NCI-H69 (cell line): ENCODE data around the gene PGBD5.
A peak's percentile ranks its signal among the peaks of the same experiment; 100 is the strongest.
"Not testable (repeated sequence)": the region's sequence is repeated elsewhere in the genome, so short reads cannot be mapped to it uniquely, and the experiment has no call there.

Source experiments
- DNase-seq: peaks from one replicate; lab custom pipeline; 2025; lab: John Stamatoyannopoulos, UW

The PGBD5 gene

DNA sequence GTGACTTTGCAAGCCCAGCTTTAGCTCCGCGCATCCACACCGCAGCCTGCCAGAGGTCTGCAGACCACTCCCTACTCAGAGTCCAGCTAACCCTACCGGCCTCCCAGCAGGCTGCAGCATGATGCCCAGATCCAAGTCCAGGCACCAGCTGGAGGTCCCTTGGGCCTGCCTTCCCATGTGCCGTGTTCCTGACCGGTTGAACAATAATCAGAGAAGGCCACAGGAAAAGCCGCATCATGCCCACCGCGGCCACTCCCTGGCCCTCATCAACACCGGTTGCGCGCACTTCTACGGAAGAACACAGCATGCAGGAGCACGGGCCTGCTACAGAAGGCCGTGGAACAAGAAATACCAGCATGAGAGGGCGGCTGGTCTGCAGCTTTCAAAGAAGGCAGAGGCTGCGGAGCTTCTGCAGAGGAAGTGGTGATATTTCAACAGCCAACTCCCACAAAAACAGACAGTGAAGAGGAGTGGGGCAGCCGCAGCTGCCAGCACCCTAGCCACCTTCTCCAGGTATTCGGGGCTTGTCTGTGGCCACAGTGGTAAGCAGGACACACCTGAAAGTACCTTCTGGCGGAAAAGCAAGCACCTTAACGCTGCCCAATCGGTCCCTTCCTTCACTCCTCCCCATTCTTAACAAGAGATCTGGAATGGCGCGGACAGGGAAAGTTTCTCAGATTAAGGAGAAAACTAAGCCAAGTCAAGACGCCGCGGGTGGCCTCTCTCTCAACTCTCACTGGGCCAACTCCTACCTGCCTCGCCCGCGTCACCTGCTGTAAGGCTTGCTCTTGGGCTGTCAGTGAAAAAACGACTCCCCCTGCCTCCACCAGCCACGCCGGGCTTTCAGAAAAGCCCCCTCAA lies 1.5 kb downstream of the PGBD5 start:
- DNase-seq: peak; percentile 70

DNA sequence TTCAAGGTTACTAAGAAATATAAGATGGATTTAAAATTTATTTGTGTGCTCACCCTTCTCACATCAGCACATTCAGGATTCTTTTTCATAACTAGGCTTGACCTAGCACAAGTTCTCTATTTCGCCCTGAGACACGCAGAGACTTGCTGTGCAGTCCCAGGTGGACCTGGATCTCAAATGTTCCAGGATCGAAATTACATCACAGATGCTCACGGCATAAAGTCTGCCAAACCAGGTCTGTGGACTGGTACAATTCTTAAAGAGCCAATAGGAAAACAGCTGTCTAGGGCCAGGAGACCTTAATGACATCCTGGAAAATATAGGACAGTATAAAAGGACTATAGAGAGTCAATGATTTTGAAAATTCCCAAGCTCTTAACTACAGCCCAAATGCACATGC lies 2.2 kb downstream of the PGBD5 start:
- peak; percentile 61 for DNase-seq

GRCh38 chr1:230423261-230423660 lies 2.9 kb downstream of the PGBD5 start:
- peak; percentile 35 for DNase-seq

DNA sequence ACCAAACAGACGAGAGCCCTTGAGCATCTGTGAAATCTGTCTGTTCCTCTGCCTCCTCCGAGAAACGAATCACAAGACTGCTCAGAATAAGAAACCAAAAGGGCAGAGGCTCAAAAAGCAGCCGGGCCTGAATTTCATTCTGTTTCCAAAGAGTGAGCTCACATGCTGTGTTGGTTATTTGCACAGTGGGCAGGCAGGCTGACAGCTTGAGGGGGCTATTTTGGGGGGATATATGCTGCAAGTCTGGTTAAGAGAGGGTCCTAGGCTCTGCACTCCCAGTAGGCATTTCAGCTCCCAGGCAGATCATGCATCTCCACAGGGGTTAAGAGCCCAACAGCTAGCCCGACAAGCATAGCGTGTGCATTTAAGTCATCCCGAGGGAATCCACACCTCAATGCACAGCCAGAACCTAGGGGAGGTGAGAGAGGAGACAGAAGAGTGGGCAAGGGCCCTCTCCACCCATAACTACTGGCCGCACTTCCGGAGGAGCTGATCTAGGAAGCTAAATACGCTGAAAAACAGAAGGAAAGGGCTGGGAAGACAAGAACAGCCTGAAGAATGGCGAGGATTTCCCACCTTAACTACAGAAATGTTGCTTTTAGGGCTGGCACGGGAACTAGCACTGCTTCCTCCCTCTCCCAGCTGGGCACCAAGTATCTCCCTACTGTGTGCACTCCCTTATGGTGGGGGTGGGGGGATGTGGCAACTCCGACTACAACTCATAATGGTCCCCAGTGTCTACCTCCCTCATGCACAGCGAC lies 3.7 kb downstream of the PGBD5 start:
- peak; percentile 76 for DNase-seq

DNA sequence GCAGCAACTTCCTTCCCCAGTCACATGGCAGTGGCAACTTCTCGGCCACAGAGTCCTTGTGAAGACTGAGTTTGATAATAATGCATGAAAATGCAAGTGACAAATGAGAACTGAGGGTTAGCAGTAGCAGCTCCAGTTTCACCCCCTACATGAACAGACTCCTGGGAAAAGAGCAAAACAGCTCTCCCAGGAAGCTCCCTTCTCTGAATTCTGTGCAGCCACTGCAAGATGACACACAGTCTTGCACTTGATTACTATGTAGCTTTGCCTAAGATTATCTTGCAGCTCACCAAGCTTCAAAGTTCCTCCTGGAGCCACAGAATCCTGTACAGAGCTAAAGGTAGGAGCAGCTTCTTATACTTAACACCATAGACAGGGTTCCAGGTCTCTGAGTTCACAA lies 4.7 kb downstream of the PGBD5 start:
- no peak for DNase-seq

DNA sequence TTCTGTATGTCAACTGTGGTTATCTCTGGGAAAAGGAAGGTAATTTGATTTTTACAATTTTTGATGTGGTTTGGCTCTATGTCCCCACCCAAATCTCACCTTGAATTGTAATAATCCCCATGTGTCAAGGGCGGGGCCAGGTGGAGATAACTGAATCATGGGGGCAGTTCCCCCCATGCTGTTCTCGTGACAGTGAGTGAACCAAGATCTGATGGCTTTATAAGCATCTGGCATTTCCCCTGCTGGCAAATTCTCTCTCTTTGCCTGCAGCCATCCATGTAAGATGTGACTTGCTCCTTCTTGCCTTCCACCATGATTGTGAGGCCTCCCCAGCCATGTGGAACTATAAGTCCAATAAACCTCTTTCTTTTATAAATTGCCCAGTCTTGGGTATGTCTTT lies 5.8 kb downstream of the PGBD5 start:
- not testable (repeated sequence) for DNase-seq

- no peak for DNase-seq
These were observed 9.7 kb downstream of the PGBD5 start for GRCh38 chr1:230416430-230416829.

DNA sequence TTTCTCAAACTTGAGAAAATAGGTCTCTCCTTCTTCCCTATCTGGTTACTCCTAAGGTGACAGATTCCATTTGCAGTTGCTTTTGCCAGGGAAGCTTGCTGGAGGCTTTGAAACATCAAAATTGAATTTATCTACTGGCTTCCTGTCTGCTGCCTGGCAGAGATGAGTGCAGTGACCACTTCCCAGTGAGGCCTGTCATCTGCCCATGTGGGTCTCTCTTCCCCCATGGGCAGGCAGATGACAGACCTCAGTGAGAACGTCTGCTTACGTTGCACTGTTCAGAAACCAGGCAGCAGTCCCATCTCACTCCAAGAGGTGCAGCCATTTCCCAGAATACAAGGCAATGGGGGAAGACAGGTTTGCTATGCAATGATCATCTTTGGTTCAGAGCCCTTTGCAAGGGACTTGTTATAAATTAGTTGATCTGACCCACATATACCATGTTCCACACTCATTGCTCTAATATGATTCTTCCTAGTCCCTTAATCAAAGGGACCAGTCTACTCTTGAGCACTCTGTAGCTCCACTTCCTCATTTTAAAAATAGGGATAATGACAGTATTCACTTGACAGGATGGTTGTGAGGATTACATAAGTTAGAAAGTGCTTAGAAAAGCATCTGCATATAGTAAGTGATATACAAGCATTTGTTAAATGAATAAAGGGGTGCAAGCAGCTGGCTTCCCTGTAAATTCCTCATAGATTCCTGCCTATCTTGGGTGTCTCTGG lies 10.6 kb downstream of the PGBD5 start:
- DNase-seq: no peak

DNA sequence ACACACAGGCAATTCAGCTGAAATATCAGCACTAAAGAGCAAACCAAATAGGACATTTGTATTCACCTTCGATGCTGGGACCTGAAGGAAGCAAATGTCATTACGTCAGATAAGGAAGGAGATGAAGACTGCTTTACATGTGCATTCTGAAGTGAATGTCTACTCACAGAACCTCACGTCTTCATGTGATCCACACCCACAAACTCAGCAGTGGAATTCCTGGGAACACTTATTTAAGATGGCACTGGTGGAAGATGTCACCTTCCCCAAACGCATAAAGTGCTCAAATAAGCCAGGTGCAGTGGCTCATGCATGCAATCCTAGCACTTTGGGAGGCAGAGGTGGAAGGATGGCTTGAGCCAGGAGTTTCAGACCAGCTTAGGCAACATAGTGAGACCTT lies 11.4 kb downstream of the PGBD5 start:
- DNase-seq: no peak

GRCh38 chr1:230414102-230414501 lies 12.0 kb downstream of the PGBD5 start:
- no peak for DNase-seq

DNA sequence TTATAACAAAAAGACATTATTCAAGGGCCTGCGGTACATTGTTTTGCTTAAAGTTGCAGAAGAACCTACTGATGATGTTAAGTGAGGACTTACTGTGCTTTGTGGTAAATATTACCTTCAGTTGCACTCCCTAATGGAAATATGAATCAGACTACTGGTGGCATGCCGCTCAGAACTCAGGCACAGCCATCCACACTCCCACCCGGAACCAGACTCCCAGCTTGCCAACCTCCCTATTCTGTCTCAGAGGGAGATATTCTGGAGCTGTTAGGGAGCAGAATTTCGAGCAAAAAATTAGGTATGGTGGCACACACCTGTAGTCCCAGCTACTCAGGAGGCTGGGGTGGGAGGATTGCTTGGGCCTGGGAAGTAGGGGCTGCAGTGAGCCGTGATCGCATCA lies 13.1 kb downstream of the PGBD5 start:
- DNase-seq: no peak

- no peak for DNase-seq
These were observed 17.2 kb downstream of the PGBD5 start for GRCh38 chr1:230408971-230409370.

DNA sequence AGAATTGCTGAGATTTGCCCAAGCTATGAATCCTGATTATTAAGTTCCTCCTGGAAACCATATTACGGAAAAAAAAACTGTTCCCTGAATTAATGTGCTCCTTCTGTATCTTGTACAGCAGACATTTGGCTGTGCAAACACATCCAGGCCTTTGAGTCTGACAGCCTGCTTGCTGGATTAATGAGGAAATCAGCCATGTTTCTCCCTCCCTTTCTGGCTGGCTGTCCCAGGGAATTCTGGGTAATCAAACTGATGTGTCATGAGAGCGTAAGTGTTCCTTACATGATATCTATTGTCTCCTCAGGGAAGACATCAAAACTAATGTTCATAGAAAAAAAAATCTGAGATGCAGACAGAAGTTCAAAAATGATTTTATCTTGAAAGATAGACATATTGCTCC lies 18.8 kb downstream of the PGBD5 start:
- peak; percentile 28 for DNase-seq

GRCh38 chr1:230406727-230407126 lies 19.4 kb downstream of the PGBD5 start:
- DNase-seq: not testable (repeated sequence)

DNA sequence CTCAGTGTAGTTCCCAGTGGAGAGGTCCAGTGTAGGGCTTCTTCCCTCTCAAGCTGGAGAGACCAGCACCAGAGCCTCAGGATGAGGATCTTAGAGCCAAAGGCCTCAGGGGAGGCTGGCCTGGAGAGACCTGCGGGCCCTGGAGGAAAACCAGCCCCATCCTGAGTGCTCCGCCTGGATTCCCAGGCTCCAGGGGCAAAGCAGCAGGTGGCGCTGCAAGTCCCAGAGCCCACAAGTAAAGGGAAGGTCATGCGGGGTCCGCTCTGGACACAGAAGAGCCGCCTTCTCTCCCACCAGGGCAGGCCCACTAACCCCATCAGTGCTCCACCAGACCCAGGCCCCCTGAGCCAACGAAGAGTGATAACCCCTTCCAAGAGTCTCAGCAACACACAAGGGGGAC lies 22.7 kb downstream of the PGBD5 start:
- DNase-seq: no peak

DNA sequence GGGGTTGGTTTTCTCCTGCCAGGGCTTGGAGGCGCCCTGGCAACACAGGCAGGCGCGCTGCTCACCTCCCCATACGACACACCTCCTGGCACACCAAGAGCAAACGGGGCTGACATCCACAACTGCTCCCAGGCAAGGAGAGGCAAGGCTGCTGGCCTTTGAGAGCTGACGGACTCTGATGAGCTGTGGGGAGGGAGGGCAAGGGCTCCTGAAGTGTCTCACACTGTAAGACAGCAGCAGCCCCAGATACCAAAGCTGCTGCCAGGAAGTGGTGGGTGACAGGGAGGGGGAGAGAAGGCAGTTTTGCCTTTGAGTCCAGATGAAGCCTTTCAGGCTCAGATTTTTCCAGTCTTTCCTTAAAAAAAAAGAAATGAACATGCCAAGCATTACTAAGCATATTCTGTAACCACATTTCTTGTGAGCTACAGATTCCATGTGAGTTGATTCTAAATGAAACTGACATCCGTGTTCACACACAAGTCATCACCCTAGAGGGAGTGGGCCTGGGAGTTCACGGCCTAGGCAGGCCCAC lies 24.3 kb downstream of the PGBD5 start:
- DNase-seq: no peak

- no peak for DNase-seq
These were observed 25.0 kb downstream of the PGBD5 start for GRCh38 chr1:230401101-230401500.

DNA sequence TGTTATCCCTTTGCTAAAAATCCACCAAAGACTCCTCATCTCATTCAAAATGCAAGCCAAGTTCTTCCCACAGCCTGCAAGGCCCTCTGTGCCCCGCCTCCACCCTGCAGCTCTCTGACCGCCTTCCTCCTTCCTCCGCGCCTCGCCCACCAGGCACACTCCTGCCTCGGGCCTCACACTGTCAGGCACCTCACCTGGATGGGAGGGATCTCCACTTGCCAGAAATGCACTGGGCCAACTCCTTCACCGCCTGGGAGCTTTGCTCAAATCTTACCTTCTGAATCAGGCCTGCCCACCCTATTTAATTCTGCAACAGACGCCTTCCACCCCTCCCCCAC lies 26.2 kb downstream of the PGBD5 start:
- DNase-seq: no peak

DNA sequence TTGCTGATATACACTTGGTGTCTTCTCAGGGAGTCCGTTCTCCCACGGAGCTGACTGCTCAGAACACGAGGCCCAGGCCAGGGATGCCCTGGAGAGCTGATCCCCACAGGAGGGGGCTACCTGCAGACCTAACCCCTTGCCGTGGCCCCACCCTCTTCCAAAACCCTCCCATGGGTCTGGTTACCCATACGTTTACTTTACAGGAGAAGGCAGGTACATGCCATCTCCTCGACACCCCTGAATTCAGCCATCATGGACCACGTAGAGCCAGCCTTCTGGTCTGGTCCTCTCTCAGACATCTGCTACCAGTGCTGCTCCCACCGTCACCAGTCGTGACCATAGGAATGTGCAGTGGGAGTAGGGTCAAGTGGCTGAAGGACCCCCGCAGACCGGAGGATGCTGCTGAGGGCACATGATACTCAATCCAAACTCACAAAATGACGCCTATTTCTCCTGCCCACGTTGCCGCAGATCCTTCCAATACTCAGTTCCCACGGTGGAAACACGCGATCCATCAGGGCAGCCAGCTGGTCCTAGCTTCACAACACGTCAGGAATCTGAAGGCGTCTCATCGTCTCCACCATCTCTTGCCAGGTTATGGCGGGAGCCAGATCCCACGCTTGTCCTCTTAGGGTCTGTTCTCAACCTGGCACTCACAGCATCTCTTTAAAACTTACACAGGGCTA lies 26.7 kb downstream of the PGBD5 start:
- DNase-seq: no peak

DNA sequence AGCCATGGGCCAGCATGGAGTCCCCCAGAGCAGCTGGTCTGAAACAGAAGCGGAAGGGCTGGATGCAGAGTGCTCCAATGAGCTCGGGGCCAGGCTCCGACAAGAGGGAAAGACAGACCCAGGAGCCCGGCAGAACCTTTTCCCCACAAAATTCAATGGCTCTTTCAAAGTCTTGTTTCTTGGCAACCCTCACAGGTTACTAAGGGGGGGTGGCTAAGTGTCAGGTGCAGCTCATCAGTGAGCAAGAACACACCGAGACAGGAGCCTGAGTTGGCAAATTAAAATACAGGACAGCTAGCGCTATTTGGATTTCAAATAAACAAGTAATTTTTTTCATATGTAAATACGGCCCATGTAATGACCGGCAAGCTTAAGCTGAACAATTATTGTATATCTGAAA lies 27.3 kb downstream of the PGBD5 start:
- DNase-seq: no peak

GRCh38 chr1:230396966-230397365 lies 29.2 kb downstream of the PGBD5 start:
- no peak for DNase-seq

DNA sequence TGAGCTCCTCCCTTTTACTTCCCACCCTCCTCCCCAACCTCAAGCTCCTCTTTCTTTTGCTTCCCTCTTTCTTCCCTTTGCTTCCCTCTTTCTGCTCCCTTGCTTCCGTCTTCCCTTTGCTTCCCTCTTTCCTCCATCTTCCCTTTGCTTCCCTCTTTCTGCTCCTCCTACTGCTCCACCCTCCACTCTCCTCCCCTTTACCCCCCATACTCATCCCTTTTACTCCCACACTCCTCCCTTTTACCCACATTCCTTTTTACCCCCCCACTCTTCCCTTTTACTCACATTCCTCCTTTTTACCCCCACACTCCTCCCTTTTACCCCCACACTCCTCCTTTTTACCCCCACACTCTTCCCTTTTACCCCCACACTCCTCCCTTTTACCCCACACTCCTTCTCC lies 30.2 kb downstream of the PGBD5 start:
- no peak for DNase-seq
